ENCODE data around the gene HCAR2. TPM values are rescaled to one million over a fixed set of nuclear protein-coding genes. Genes with fewer than 3 reads are reported as not detected.
"Not testable (repeated sequence)": the region's sequence is repeated elsewhere in the genome, so short reads cannot be mapped to it uniquely, and the experiment has no call there.

Gene HCAR2
- 11.8 TPM for total RNA-seq

- DNase-seq = not testable (repeated sequence)
These were observed at the start of gene HCAR2 for GRCh38 chr12:122702890-122703611. HCAR2 (minus strand) TSS chr12:122703357; CDS start chr12:122703283, 74 bp downstream.

GRCh38 chr12:122752464-122753318, 49.5 kb upstream of the HCAR2 start, which contains the start of gene DENR:
DENR (plus strand) TSS chr12:122752824; CDS start chr12:122753702, 878 bp downstream.
- DNase-seq = peak; percentile 95

GRCh38 chr12:122750781-122751515, 47.8 kb upstream of the HCAR2 start:
- not testable (repeated sequence) for DNase-seq

GRCh38 chr12:122749569-122750332, 46.6 kb upstream of the HCAR2 start:
- DNase-seq = no peak

- DNase-seq = no peak
These were observed 44.3 kb upstream of the HCAR2 start for GRCh38 chr12:122747224-122748135.

GRCh38 chr12:122743895-122744525, 40.9 kb upstream of the HCAR2 start:
- no peak for DNase-seq

GRCh38 chr12:122740351-122740750, 37.2 kb upstream of the HCAR2 start:
- DNase-seq = no peak

- DNase-seq = no peak
These were observed 35.4 kb upstream of the HCAR2 start for GRCh38 chr12:122738571-122738970.

- DNase-seq = no peak
These were observed 29.5 kb upstream of the HCAR2 start for GRCh38 chr12:122732611-122733010.

- no peak for DNase-seq
These were observed 29.0 kb upstream of the HCAR2 start for GRCh38 chr12:122732170-122732569.

GRCh38 chr12:122730215-122731014, 27.3 kb upstream of the HCAR2 start, which contains the start of gene HCAR1:
HCAR1 (minus strand) TSS chr12:122730844; CDS start chr12:122730339, 505 bp downstream.
- DNase-seq = no peak

GRCh38 chr12:122729583-122730214, 26.5 kb upstream of the HCAR2 start:
- DNase-seq = no peak

- DNase-seq = no peak
These were observed 23.0 kb upstream of the HCAR2 start for GRCh38 chr12:122726080-122726558.

GRCh38 chr12:122725452-122726079, 22.4 kb upstream of the HCAR2 start:
- no peak for DNase-seq

GRCh38 chr12:122724641-122725243, 21.6 kb upstream of the HCAR2 start:
- DNase-seq = no peak

GRCh38 chr12:122722387-122722786, 19.2 kb upstream of the HCAR2 start:
- DNase-seq = no peak

- DNase-seq = peak; percentile 14
These were observed 17.9 kb upstream of the HCAR2 start for GRCh38 chr12:122721057-122721545.

All from skin of body (tissue), 2 donors.